ENCODE data around the gene CLMN. TPM values are rescaled to one million over a fixed set of nuclear protein-coding genes. Genes with fewer than 3 reads are reported as not detected.

The CLMN gene
- total RNA-seq, 2 experiments from 2014 or later = 0.27 to 0.67 TPM

DNA sequence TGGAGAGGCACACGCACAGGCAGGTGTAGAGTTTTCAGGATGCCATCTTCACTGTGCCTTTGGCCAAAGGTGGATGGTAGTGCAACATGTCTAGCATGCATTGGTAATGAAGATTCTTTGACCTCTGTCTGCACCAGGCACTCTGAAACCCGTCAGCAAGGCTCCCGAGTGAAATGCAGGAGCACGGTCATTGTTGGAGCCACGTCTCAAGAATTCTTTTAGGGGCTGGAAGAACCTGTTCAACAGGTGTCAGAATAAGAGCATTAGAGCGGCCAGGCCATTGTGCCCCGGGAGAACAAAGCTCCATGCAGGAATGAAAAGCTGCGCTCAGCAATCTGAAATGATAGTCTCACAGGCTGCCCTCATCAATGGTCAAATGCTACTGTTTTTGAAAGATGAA is 122.2 kb downstream of the CLMN start:
- Mint-ChIP-seq H3K27me3 (no peaks in the 10 kb centered on the region), H3K27ac (no peak overlapping the region), H3K9me3 (no peaks in the 10 kb centered on the region), H3K36me3 (ENCODE audit: low read depth) (no peaks in the 10 kb centered on the region), H3K4me3 (no peak overlapping the region), H3K4me1 (ENCODE audit: low read depth) (no peaks in the 10 kb centered on the region)
- CTCF ChIA-PET = interaction anchor here (0.7 kb wide), 1 partner anchor 531 kb away, joined by 3 read pairs; no protein-coding TSS in a partner anchor
- Histone ChIP-seq H3K36me3 (ENCODE audit: insufficient read depth, low read length) (no peaks in the 10 kb centered on the region), H3K9me3 (ENCODE audit: control insufficient read depth in 1 of 2, insufficient read depth in 1 of 2, low read length in 2 of 2) (no peaks in the 10 kb centered on the region), H3K4me1 (ENCODE audit: insufficient read depth, low read length) (peaks cover 3% of the 10 kb centered on the region), H3K27me3 (ENCODE audit: control insufficient read depth in 1 of 2, insufficient read depth in 2 of 2, low read length in 2 of 2) (no peaks in the 10 kb centered on the region), H3K4me3 (ENCODE audit: low read length) (no peak overlapping the region), H3K27ac (ENCODE audit: low read depth in 1 of 2, low read length in 2 of 2) (no peak overlapping the region)
- no peak for DNase-seq
- TF ChIP-seq, protein P1, sequence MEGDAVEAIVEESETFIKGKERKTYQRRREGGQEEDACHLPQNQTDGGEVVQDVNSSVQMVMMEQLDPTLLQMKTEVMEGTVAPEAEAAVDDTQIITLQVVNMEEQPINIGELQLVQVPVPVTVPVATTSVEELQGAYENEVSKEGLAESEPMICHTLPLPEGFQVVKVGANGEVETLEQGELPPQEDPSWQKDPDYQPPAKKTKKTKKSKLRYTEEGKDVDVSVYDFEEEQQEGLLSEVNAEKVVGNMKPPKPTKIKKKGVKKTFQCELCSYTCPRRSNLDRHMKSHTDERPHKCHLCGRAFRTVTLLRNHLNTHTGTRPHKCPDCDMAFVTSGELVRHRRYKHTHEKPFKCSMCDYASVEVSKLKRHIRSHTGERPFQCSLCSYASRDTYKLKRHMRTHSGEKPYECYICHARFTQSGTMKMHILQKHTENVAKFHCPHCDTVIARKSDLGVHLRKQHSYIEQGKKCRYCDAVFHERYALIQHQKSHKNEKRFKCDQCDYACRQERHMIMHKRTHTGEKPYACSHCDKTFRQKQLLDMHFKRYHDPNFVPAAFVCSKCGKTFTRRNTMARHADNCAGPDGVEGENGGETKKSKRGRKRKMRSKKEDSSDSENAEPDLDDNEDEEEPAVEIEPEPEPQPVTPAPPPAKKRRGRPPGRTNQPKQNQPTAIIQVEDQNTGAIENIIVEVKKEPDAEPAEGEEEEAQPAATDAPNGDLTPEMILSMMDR (IDR thresholded peaks at IDR 0.05) = no peak
- intact Hi-C loops (cut with DNase I, micrococcal nuclease) = loop anchor here (2.0 to 10.0 kb wide), 2 partner anchors 83 to 509 kb away; no protein-coding TSS in a partner anchor
- no peak for ATAC-seq (ENCODE audit: poor library complexity)
- POLR2A ChIA-PET = no interaction called here

DNA sequence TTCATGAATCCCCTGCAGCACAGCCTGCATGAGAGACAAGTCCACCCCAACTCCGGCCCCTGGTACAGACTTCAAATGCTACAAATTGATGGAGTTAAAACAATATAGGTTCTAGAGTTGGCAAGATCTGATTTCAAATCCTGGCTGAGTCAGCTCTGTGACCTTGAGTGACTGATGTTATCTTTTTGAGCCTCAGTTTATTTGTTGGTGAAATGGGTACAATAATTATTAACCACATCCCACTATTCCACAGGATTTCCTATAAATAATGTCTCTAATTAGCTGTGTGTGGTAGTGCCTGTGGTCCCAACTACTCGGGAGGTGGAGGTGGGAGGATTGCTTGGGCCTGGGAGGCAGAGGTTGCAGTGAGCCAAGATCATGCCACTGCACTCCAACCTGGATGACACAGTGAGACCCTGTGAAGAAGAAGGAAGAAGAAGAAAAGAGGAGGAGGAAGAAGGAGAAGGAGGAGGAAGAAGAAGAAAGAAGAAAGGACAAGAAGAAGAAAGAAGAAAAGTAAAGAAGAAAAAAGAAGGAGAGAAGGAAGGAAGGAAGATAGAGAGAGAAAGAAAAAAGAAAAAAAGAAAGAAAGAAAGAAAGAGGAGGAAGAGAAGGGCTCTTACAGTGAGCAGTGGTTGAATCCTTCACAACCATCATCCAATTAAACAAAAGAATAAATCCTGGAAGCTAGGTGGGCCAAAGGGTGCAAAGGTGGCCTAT is 122.7 kb downstream of the CLMN start:
- intact Hi-C loops (cut with DNase I, micrococcal nuclease) = loop anchor here (2.0 to 10.0 kb wide), 2 partner anchors 82 to 508 kb away; no protein-coding TSS in a partner anchor
- H3K4me3 ChIP-seq (ENCODE audit: low read length) = no peak overlapping the region
- no peaks in the 10 kb centered on the region for H3K36me3 ChIP-seq (ENCODE audit: insufficient read depth, low read length)
- no peaks in the 10 kb centered on the region for H3K27me3 ChIP-seq (ENCODE audit: control insufficient read depth in 1 of 2, insufficient read depth in 2 of 2, low read length in 2 of 2)
- ATAC-seq (ENCODE audit: poor library complexity) = no peak
- TF ChIP-seq, protein P1 (IDR thresholded peaks at IDR 0.05) = no peak
- CTCF ChIA-PET = interaction anchor here (0.7 kb wide), 1 partner anchor 531 kb away, joined by 3 read pairs; no protein-coding TSS in a partner anchor
- no peaks in the 10 kb centered on the region for H3K9me3 ChIP-seq (ENCODE audit: control insufficient read depth in 1 of 2, insufficient read depth in 1 of 2, low read length in 2 of 2)
- no peaks in the 10 kb centered on the region for H3K27me3 Mint-ChIP-seq
- no peaks in the 10 kb centered on the region for H3K36me3 Mint-ChIP-seq (ENCODE audit: low read depth)
- no peaks in the 10 kb centered on the region for H3K9me3 Mint-ChIP-seq
- no peak overlapping the region for H3K27ac Mint-ChIP-seq
- no peak overlapping the region for H3K27ac ChIP-seq (ENCODE audit: low read depth in 1 of 2, low read length in 2 of 2)
- POLR2A ChIA-PET = no interaction called here
- H3K4me3 Mint-ChIP-seq = no peak overlapping the region
- H3K4me1 Mint-ChIP-seq (ENCODE audit: low read depth) = no peaks in the 10 kb centered on the region
- peaks cover 3% of the 10 kb centered on the region for H3K4me1 ChIP-seq (ENCODE audit: insufficient read depth, low read length)
- DNase-seq = no peak

DNA sequence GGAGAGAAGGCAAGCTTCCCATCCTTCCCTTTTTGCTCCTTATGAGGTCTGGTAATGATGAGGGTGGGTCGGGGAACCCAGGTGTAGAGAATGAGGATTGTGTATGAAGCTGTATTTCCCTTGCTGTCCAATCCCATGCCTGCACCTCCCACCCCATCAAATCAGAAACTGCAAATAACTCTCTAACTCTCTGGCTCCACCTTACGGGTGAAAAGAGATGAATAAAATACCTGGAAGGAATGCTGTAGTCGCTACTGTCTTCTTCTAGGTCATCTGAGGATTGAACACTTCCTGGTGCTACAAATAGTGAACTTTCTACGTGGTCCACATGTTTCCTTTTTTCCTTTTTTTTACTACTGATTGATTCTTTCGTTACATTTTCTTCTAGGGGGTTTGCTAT is 123.4 kb downstream of the CLMN start:
- no peak overlapping the region for H3K27ac ChIP-seq (ENCODE audit: low read depth in 1 of 2, low read length in 2 of 2)
- intact Hi-C loops (cut with DNase I, micrococcal nuclease) = loop anchor here (2.0 to 10.0 kb wide), 2 partner anchors 81 to 507 kb away; no protein-coding TSS in a partner anchor
- no peaks in the 10 kb centered on the region for H3K4me1 Mint-ChIP-seq (ENCODE audit: low read depth)
- H3K27ac Mint-ChIP-seq = no peak overlapping the region
- H3K9me3 ChIP-seq (ENCODE audit: control insufficient read depth in 1 of 2, insufficient read depth in 1 of 2, low read length in 2 of 2) = no peaks in the 10 kb centered on the region
- no peak overlapping the region for H3K4me3 ChIP-seq (ENCODE audit: low read length)
- TF ChIP-seq, protein P1 (IDR thresholded peaks at IDR 0.05) = peak; percentile 57
- H3K27me3 Mint-ChIP-seq = no peaks in the 10 kb centered on the region
- peak in 3 of 14 experiments; percentile 32 to 47 (median 43) for DNase-seq
- no peaks in the 10 kb centered on the region for H3K36me3 ChIP-seq (ENCODE audit: insufficient read depth, low read length)
- peak; percentile 59 for ATAC-seq (ENCODE audit: poor library complexity)
- POLR2A ChIA-PET = no interaction called here
- H3K27me3 ChIP-seq (ENCODE audit: control insufficient read depth in 1 of 2, insufficient read depth in 2 of 2, low read length in 2 of 2) = no peaks in the 10 kb centered on the region
- peaks cover 3% of the 10 kb centered on the region for H3K4me1 ChIP-seq (ENCODE audit: insufficient read depth, low read length)
- H3K4me3 Mint-ChIP-seq = no peak overlapping the region
- H3K9me3 Mint-ChIP-seq = no peaks in the 10 kb centered on the region
- CTCF ChIA-PET = interaction anchor here (0.7 kb wide), 1 partner anchor 84 kb away, joined by 3 read pairs; no protein-coding TSS in a partner anchor
- H3K36me3 Mint-ChIP-seq (ENCODE audit: low read depth) = no peaks in the 10 kb centered on the region
